OCI-LY7 (cell line): ENCODE data around the gene CARMIL1. TPM values are rescaled to one million over a fixed set of nuclear protein-coding genes. Genes with fewer than 3 reads are reported as not detected.

ENCODE experiments used
- BruUV-seq: library from RNA; stranded (reverse); fragments of 400-500 nt; replicated peaks from 2 replicates; lab custom pipeline; 2021; lab: Mats Ljungman, UMichigan
- CTCF ChIA-PET: fragments of 300-600 bp; sonication (Branson Sonifier 250); formaldehyde crosslinking; loops from one replicate; lab custom pipeline; 2022; ENCODE audit warnings: antibody characterized with exemption; ENCODE audit not compliant: unreplicated experiment; lab: Charles Lee
- POLR2A ChIA-PET: fragments of 300-600 bp; sonication (Branson Sonifier 250); formaldehyde crosslinking; loops from one replicate; lab custom pipeline; 2022; ENCODE audit warnings: antibody characterized with exemption; lab: Charles Lee
- DNase-seq: peaks from one replicate; pipeline ENCODE4 v3.0.0-alpha.2; 2015; ENCODE audit warnings: low spot score
- H2AFZ ChIP-seq: fragments of 200-600 bp; sonication (generic), shearing (Covaris generic); 2 replicates; pipeline ENCODE4 v1.6.1; 2014; ENCODE audit warnings: mild to moderate bottlenecking, antibody characterized with exemption, low read length, moderate library complexity
- H3K27ac ChIP-seq: fragments of 200-600 bp; sonication (generic); 2 replicates; pipeline ENCODE4 v1.5.1; 2014; ENCODE audit warnings: mixed run types, low read depth, mild to moderate bottlenecking, moderate library complexity, low read length, inconsistent platforms; ENCODE audit not compliant: poor library complexity, severe bottlenecking
- H3K36me3 ChIP-seq: fragments of 200-600 bp; sonication (generic); 2 replicates; pipeline ENCODE4 v1.6.1; 2014; ENCODE audit warnings: mild to moderate bottlenecking, antibody characterized with exemption, low read length, moderate library complexity, mixed read lengths; ENCODE audit not compliant: insufficient read depth
- H3K4me1 ChIP-seq: fragments of 200-600 bp; sonication (generic); 2 replicates; pipeline ENCODE4 v1.5.1; 2014; ENCODE audit warnings: mild to moderate bottlenecking, low read length; ENCODE audit not compliant: insufficient read depth, poor library complexity, severe bottlenecking
- H3K4me2 ChIP-seq: fragments of 200-600 bp; sonication (generic); 2 replicates; pipeline ENCODE4 v1.6.1; 2014; ENCODE audit warnings: mild to moderate bottlenecking, low read length
- H3K4me3 ChIP-seq: fragments of 200-600 bp; sonication (generic); 2 replicates; pipeline ENCODE4 v1.5.1; 2014; ENCODE audit warnings: mild to moderate bottlenecking, low read depth, low read length; ENCODE audit not compliant: poor library complexity, severe bottlenecking
- H3K79me2 ChIP-seq: fragments of 200-600 bp; sonication (generic); 2 replicates; pipeline ENCODE4 v1.6.1; 2016; ENCODE audit warnings: low read depth, mild to moderate bottlenecking, low read length, moderate library complexity, mixed read lengths; ENCODE audit not compliant: insufficient read depth
- H3K9me2 ChIP-seq: fragments of 200-600 bp; sonication (generic); 2 replicates; pipeline ENCODE4 v1.6.1; 2016; ENCODE audit warnings: mild to moderate bottlenecking, low read length, mixed read lengths; ENCODE audit not compliant: insufficient read depth
- H3K9me3 ChIP-seq: fragments of 200-600 bp; sonication (generic); 2 replicates; pipeline ENCODE4 v1.6.1; 2014; ENCODE audit warnings: mild to moderate bottlenecking, mixed run types, low read length, mixed read lengths
- H4K20me1 ChIP-seq: fragments of 200-600 bp; sonication (generic); 2 replicates; pipeline ENCODE4 v1.6.1; 2014; ENCODE audit warnings: mild to moderate bottlenecking, antibody characterized with exemption, low read length, moderate library complexity, mixed read lengths; ENCODE audit not compliant: insufficient read depth
- CTCF ChIP-seq: fragments of 200-600 bp; sonication (generic); conservative IDR thresholded peaks from 2 replicates; pipeline ENCODE4 v1.5.1; 2014; ENCODE audit warnings: mild to moderate bottlenecking, antibody characterized with exemption, low read length, moderate library complexity, mixed read lengths
- EZH2phosphoT487 ChIP-seq: fragments of 200-600 bp; sonication (generic); IDR thresholded peaks from 2 replicates; pipeline ENCODE4 v1.6.1; 2018; ENCODE audit warnings: low read depth, borderline replicate concordance, mild to moderate bottlenecking, mixed run types, antibody characterized with exemption, low read length, moderate library complexity, mixed read lengths
- intact Hi-C: fragments of 100-400 bp; cut with micrococcal nuclease; formaldehyde crosslinking; loops from one replicate; pipeline ENCODE4 v1.10.0; 2022; ENCODE audit not compliant: unreplicated experiment
- total RNA-seq, 2 experiments: library from RNA; depleted of rRNA in 1 of 2; stranded (reverse); fragments of >200 nt in 1 of 2; shearing (Covaris generic) in 1 of 2; gene quantifications; 2 replicates each; pipeline ENCODE4 v1.2.3, GENCODE V29; 2014 to 2022

The CARMIL1 gene
- total RNA-seq, 2 experiments from 2014 or later = 25.5 to 40.1 TPM

- Histone ChIP-seq H3K79me2 (no peaks in the 10 kb centered on the region), H3K4me1 (no peaks in the 10 kb centered on the region), H3K9me3 (no peaks in the 10 kb centered on the region), H3K9me2 (no peaks in the 10 kb centered on the region), H3K36me3 (no peaks in the 10 kb centered on the region), H4K20me1 (no peaks in the 10 kb centered on the region; the same call in 1 of the 2 replicates), H3K27ac (no peak overlapping the region), H3K4me2 (no peak overlapping the region), H3K4me3 (no peak overlapping the region), H2AFZ (no peak overlapping the region)
- DNase-seq = no peak
- ChIA-PET CTCF (no interaction called here), POLR2A (no interaction called here)
- TF ChIP-seq CTCF (no peak), EZH2phosphoT487 (no peak)
- intact Hi-C loops = no loop called here
- no TSS peak for BruUV-seq
These were observed 381.3 kb downstream of the CARMIL1 start for GRCh38 chr6:25660512-25660911.

GRCh38 chr6:25661129-25661779 is 382.1 kb downstream of the CARMIL1 start:
- H3K4me2 ChIP-seq = no peak overlapping the region
- POLR2A ChIA-PET = no interaction called here
- no peak for DNase-seq

More at GRCh38 chr6:25661129-25661779, 382.1 kb downstream of the CARMIL1 start:
- Histone ChIP-seq H2AFZ (no peak overlapping the region), H3K9me3 (no peaks in the 10 kb centered on the region), H3K9me2 (no peaks in the 10 kb centered on the region), H4K20me1 (no peaks in the 10 kb centered on the region; the same call in 1 of the 2 replicates), H3K27ac (no peak overlapping the region), H3K79me2 (no peaks in the 10 kb centered on the region), H3K4me3 (no peak overlapping the region), H3K4me1 (no peaks in the 10 kb centered on the region), H3K36me3 (no peaks in the 10 kb centered on the region)
- no TSS peak for BruUV-seq
- intact Hi-C loops = no loop called here
- no peak for TF ChIP-seq CTCF
- no peak for TF ChIP-seq EZH2phosphoT487
- CTCF ChIA-PET = no interaction called here
